GM18505 (cell line): ENCODE measurements around the gene SUCLA2.

Experiments used
- ATAC-seq: cut with Tn5 transposase; IDR thresholded peaks from one replicate; pipeline ENCODE4 v1.9.1; 2021; ENCODE audit not compliant: unreplicated experiment
- POLR2A ChIP-seq: IDR thresholded peaks from 4 replicates; pipeline ENCODE4 v1.6.1; 2011; ENCODE audit warnings: borderline replicate concordance; ENCODE audit not compliant: insufficient read depth, insufficient read length; ENCODE audit errors: extremely low read depth

The SUCLA2 gene

DNA sequence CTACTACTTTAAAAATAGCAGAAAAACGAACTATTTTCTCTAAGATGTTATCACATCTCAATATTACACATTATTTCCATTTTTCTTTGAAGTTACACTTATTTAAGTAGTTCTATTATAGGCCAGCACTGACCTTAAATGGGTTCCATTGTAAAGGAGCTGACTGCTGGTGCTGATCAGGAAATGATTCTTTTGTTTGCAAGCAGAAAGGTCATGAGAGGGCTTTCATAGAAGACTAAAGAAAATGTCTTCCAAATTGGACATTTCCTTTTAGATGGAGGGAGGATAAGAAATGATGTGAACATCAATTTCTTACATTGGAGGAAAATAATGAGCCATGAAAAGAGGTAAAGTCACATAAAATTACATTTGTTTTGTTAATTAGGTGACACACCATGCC is 96.2 kb downstream of the SUCLA2 start:
- ATAC-seq = no peak
- TF ChIP-seq POLR2A = no peak

- no peak for ATAC-seq
These were observed 96.8 kb downstream of the SUCLA2 start for GRCh38 chr13:47904241-47904640.

DNA sequence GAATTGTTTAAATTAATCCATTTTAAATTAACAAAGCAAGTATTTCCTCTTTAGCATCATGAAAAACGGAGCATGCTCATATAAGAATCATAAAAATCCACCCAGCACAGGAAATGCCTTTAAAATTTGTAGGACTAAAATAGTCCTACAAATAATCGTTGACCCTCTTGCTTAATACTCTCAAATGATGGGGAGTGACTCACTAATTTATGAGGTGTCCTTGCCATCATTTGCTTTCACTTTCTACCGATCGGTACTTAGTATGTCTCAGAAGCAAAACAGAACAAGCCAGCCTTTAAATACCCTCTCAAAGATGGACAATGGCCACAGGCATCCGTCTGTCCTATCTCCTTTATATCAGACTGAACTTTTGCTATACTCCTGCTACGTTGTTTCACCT is 97.2 kb downstream of the SUCLA2 start:
- ATAC-seq = no peak

More at GRCh38 chr13:47904241-47904640, 96.8 kb downstream of the SUCLA2 start:
- no peak for TF ChIP-seq POLR2A

DNA sequence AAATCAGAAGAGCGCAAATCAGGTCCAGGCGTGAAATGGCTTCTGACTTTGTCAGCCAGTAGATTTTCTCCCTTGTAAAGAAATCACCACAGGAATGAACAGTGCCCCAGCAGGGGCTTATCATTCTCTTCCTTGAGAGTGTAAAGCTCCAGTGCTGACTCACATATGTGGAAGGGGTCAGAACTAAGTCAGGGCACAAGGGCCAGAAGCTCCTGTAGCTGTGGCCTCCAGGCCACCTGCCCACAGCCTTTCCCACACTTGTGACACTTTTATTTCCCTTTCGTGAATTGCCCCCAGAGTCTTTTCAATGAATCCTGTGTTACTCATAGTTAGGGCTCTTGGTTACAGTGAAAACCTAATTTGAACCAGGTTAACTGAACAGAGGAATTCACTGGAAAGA is 99.6 kb downstream of the SUCLA2 start:
- ATAC-seq = no peak
- no peak for TF ChIP-seq POLR2A

More for the DNA sequence above, 97.2 kb downstream of the SUCLA2 start:
- TF ChIP-seq POLR2A = no peak

DNA sequence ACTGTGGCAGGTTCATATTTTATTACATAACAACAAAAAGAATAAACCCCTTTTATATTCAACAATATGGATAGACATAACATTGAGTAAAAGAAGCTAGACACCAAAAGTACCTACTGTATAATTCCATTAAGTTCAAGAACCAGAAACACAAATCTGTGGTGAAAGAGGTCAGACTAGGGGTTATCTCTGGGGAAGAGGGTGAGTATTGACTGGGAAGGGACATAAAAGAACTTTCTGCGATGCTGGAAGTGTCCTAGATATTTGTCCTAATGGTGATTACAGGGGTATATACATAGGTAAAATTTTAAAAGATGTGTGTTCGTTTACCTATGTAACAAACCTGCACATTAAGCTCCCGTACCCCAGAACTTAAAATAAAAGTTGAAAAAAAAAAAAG is 103.0 kb downstream of the SUCLA2 start:
- no peak for ATAC-seq
- no peak for TF ChIP-seq POLR2A

- no peak for ATAC-seq
- TF ChIP-seq POLR2A = no peak
These were observed 103.5 kb downstream of the SUCLA2 start for GRCh38 chr13:47897411-47898050.

GRCh38 chr13:47896546-47896945 is 104.5 kb downstream of the SUCLA2 start:
- TF ChIP-seq POLR2A = no peak
- no peak for ATAC-seq

GRCh38 chr13:47896111-47896510 is 105.0 kb downstream of the SUCLA2 start:
- ATAC-seq = no peak
- TF ChIP-seq POLR2A = no peak

DNA sequence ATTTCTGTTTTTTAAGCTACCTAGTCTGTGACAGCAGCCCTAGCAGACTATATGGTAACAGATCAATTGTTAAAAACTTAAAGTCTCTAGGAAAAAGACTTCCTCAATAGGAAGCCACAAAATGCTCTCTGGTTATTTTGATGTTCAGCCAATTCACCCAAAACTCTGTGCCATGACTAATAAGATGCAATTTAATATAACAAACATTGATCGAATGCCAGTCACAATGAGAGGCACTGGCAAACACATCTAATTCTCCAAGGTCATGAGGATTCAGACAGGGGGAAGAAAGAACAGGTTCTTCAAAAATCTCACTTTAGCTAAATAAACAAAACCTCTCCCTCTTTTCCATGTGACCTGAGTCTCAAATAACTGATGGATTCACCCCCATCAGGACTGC is 107.5 kb downstream of the SUCLA2 start:
- no peak for ATAC-seq
- TF ChIP-seq POLR2A = no peak
